ENCODE measurements around the gene NASP. TPM values are rescaled to one million over a fixed set of nuclear protein-coding genes. Genes with fewer than 3 reads are reported as not detected.

Gene NASP
- total RNA-seq, 4 donors from 2014 or later: 51.4 to 60.6 (median 53.5) TPM

DNA sequence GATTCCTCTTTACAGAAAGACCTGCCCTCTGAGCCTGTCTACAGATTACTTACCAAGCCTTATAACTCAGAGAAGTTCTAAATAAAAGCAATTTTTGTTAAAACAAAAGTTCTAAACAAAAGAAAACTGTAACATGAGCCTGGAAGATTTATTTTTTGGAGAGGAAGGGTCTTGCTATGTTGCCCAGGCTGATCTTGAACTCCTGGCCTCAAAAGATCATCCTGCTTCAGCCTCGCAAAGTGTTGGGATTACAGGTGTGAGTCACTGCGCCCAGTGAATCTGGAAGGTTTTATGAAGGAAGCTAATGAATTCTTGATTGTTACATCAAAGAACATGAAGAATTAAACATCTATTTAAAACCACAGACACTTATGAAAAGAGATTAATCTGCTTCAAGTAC, 75.4 kb downstream of the NASP start:
- no peaks in the 10 kb centered on the region for H3K27me3 ChIP-seq
- no peak overlapping the region for H3K27ac ChIP-seq (replicated peaks in 1 of 4)
- H3K4me1 ChIP-seq: peaks cover 0 to 29% (median 12%) of the 10 kb centered on the region in 4 donors
- peaks cover 48 to 73% (median 65%) of the 10 kb centered on the region in 4 donors for H3K36me3 ChIP-seq
- TF ChIP-seq EP300 (IDR thresholded peaks at IDR 0.05) (no peak), POLR2AphosphoS5 (IDR thresholded peaks at IDR 0.05) (no peak), POLR2A (IDR thresholded peaks at IDR 0.05; ENCODE audit: low read depth) (no peak)
- TF ChIP-seq, protein P1, sequence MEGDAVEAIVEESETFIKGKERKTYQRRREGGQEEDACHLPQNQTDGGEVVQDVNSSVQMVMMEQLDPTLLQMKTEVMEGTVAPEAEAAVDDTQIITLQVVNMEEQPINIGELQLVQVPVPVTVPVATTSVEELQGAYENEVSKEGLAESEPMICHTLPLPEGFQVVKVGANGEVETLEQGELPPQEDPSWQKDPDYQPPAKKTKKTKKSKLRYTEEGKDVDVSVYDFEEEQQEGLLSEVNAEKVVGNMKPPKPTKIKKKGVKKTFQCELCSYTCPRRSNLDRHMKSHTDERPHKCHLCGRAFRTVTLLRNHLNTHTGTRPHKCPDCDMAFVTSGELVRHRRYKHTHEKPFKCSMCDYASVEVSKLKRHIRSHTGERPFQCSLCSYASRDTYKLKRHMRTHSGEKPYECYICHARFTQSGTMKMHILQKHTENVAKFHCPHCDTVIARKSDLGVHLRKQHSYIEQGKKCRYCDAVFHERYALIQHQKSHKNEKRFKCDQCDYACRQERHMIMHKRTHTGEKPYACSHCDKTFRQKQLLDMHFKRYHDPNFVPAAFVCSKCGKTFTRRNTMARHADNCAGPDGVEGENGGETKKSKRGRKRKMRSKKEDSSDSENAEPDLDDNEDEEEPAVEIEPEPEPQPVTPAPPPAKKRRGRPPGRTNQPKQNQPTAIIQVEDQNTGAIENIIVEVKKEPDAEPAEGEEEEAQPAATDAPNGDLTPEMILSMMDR (IDR thresholded peaks at IDR 0.05): no peak
- DNase-seq (ENCODE audit: extremely low spot score): no peak
- H3K4me3 ChIP-seq: no peak overlapping the region
- 89% methylated on average over 2 of the region's 2 CpGs for WGBS
- intact Hi-C loops (cut with DNase I): no loop called here
- no peaks in the 10 kb centered on the region for H3K9me3 ChIP-seq

DNA sequence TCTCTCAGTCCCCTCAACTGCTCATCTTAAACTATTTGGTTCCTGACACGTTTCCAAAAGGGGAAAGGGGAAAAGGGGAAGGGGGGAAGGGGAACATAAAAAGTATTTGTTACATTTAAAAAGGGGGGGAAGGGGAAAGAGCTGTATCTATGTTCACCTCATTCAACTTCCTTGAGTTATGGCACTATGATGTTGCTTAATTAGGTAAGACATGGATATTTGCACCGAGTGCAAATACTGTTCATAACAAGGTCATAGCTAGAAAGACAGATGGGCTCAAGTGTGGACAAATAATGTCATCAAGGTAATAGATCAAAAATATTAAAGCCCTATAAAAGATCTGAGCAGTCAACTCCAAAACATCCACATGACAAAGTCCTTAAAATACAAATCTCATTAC, 76.5 kb downstream of the NASP start:
- Histone ChIP-seq H3K27ac (replicated peaks in 1 of 4) (no peak overlapping the region), H3K4me3 (no peak overlapping the region), H3K4me1 (peaks cover 0 to 29% (median 12%) of the 10 kb centered on the region in 4 donors), H3K36me3 (peaks cover 37 to 61% (median 54%) of the 10 kb centered on the region in 4 donors), H3K27me3 (no peaks in the 10 kb centered on the region), H3K9me3 (no peaks in the 10 kb centered on the region)
- TF ChIP-seq, protein P1 (IDR thresholded peaks at IDR 0.05): no peak
- TF ChIP-seq POLR2AphosphoS5 (IDR thresholded peaks at IDR 0.05) (no peak), POLR2A (IDR thresholded peaks at IDR 0.05; ENCODE audit: low read depth) (no peak), EP300 (IDR thresholded peaks at IDR 0.05) (no peak)
- DNase-seq (ENCODE audit: extremely low spot score): no peak
- intact Hi-C loops (cut with DNase I): no loop called here
- 33% methylated on average over 2 of the region's 2 CpGs for WGBS

DNA sequence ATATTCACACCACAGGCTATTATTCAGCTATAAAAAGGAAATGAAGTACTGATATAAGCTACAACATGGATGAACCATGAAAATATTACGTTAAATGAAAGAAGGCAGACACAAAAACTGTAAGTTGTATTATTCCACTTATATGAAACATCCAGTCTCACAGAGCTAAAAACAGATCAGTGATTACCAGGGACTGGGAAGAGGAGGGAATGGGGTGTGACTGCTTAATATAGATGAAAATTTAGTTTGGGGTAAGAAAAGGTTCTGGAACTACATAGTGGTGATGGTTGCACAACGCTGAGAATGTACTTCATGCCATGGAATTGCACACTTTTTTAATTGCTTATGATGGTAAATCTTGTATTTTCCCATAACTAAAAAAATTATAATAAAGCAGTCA, 83.0 kb downstream of the NASP start:
- Histone ChIP-seq H3K9me3 (no peaks in the 10 kb centered on the region), H3K27ac (replicated peaks in 1 of 4) (no peak overlapping the region), H3K4me1 (peaks cover 41 to 56% (median 51%) of the 10 kb centered on the region in 4 donors), H3K27me3 (no peaks in the 10 kb centered on the region), H3K4me3 (no peak overlapping the region), H3K36me3 (peaks cover 0 to 4% (median 0%) of the 10 kb centered on the region in 4 donors)
- DNase-seq (ENCODE audit: extremely low spot score): no peak
- intact Hi-C loops (cut with DNase I): no loop called here
- TF ChIP-seq POLR2AphosphoS5 (IDR thresholded peaks at IDR 0.05): no peak
- 85% methylated on average over 2 of the region's 2 CpGs for WGBS

DNA sequence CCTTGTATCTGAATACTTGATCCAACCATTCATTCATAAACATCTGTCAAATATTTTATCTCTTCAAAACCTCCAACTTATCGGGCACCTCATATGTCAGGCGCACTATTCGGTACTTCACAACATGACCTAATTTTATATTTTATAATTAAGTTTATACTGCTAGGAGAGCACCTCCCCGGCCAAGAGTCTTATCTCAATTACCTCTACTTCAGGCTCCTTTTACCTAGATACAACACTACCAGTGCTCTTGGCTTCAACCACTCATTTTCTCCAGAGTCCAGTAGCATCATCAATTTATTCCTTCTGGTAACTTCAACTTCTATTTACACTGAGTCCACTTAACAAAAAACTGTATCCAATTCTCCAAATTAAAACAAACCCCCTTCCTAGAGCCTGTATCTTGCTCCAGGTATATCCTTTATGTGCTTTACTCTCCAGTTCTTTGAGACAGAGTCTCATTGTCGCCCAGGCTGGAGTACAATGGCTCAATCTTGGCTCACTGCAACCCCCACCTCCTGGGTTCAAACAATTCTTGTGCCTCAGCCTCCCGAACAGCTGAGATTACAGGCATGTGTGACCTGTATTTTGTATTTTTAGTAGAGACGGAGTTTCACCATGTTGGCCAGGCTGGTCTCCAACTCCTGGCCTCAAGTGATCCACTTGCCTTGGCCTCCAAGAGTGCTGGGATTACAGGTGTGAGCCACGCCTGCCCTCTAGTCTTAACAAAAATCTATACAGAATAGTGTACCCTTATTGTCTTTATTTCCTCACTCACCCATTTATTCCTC, 83.7 kb downstream of the NASP start:
- intact Hi-C loops (cut with DNase I): no loop called here

More for the DNA sequence above, 83.7 kb downstream of the NASP start:
- no peaks in the 10 kb centered on the region for H3K9me3 ChIP-seq
- TF ChIP-seq POLR2A (IDR thresholded peaks at IDR 0.05; ENCODE audit: low read depth): no peak
- no peak for TF ChIP-seq EP300 (IDR thresholded peaks at IDR 0.05)
- no peak for TF ChIP-seq POLR2AphosphoS5 (IDR thresholded peaks at IDR 0.05)
- TF ChIP-seq, protein P1 (IDR thresholded peaks at IDR 0.05): no peak
- peaks cover 0 to 4% (median 0%) of the 10 kb centered on the region in 4 donors for H3K36me3 ChIP-seq
- no peak overlapping the region for H3K27ac ChIP-seq (replicated peaks in 1 of 4)
- DNase-seq (ENCODE audit: extremely low spot score): no peak
- no peaks in the 10 kb centered on the region for H3K27me3 ChIP-seq
- H3K4me1 ChIP-seq: peaks cover 41 to 53% (median 50%) of the 10 kb centered on the region in 4 donors
- WGBS: 80% methylated on average over 8 of the region's 8 CpGs
- no peak overlapping the region for H3K4me3 ChIP-seq

Small RNA genes lying within 50 kb of the gene (small RNA-seq; reads per million reads assigned to genes)
- gene AL355480.1: 0 reads per million in 3 donors
- gene AL355480.2: 0 reads per million in 3 donors
- 0 reads per million in 3 donors for gene AL355480.3
- gene AL355480.4: 0 reads per million in 3 donors

Other genes with a start within 250 kb of the NASP start
- gene TOE1, start 243.9 kb upstream of the NASP start, total RNA-seq: 10 to 100 TPM in 1 of 4 donors, 1 to 10 TPM in 3; 5.0 to 11.8 (median 7.6) TPM
- 10 to 100 TPM in 3 of 4 donors, 1 to 10 TPM in 1; 10.0 to 22.1 (median 14.9) TPM for gene MUTYH, start 243.6 kb upstream of the NASP start, total RNA-seq
- 1 to 10 TPM; 3.3 to 6.5 (median 4.8) TPM for gene TESK2, start 92.9 kb upstream of the NASP start, total RNA-seq
- 1 to 10 TPM in 2 of 4 donors, under 1 TPM in 2; 0.50 to 1.3 (median 0.98) TPM for gene CCDC163, start 84.0 kb upstream of the NASP start, total RNA-seq
- 1 to 10 TPM; 1.3 to 4.6 (median 3.3) TPM for gene MMACHC, start 83.7 kb upstream of the NASP start, total RNA-seq
- 100 to 1,000 TPM; 244 to 349 (median 321) TPM for gene PRDX1, start 62.2 kb upstream of the NASP start, total RNA-seq
- gene AKR1A1, start 33.2 kb upstream of the NASP start, total RNA-seq: 10 to 100 TPM; 45.6 to 64.0 (median 51.0) TPM
- gene CCDC17, start 40.0 kb downstream of the NASP start, total RNA-seq: 1 to 10 TPM in 1 of 4 donors, under 1 TPM in 3; 0.66 to 1.0 (median 0.90) TPM
- 100 to 1,000 TPM in 2 of 4 donors, 10 to 100 TPM in 2; 87.6 to 110 (median 98.7) TPM for gene GPBP1L1, start 102.5 kb downstream of the NASP start, total RNA-seq
- gene TMEM69, start 104.1 kb downstream of the NASP start, total RNA-seq: 10 to 100 TPM; 18.9 to 22.5 (median 19.9) TPM
- 10 to 100 TPM in 2 of 4 donors, 1 to 10 TPM in 2; 6.0 to 14.1 (median 10.7) TPM for gene IPP, start 166.6 kb downstream of the NASP start, total RNA-seq
- gene MAST2, start 219.6 kb downstream of the NASP start, total RNA-seq: 10 to 100 TPM; 44.9 to 78.3 (median 68.5) TPM

Data from esophagus muscularis mucosa (tissue), 4 donors.